GM13976 (cell line): ENCODE measurements around the gene GAB1.

ENCODE experiments used
- DNase-seq: peaks from one replicate; pipeline ENCODE4 v3.0.0; 2012; ENCODE audit warnings: low spot score
- CTCF ChIP-seq: IDR thresholded peaks from 2 replicates; pipeline ENCODE4 v1.5.1; 2012; ENCODE audit warnings: borderline replicate concordance, mild to moderate bottlenecking; ENCODE audit not compliant: insufficient read depth; ENCODE audit errors: extremely low read depth, missing control alignments, control extremely low read depth
- in situ Hi-C: fragments of 300-500 bp; cut with MboI; formaldehyde crosslinking; loops from one replicate; pipeline ENCODE4 v1.12.0; 2022; ENCODE audit warnings: low sequenced_read_pairs, mixed read lengths, inconsistent platforms; ENCODE audit not compliant: unreplicated experiment

GAB1 gene

DNA sequence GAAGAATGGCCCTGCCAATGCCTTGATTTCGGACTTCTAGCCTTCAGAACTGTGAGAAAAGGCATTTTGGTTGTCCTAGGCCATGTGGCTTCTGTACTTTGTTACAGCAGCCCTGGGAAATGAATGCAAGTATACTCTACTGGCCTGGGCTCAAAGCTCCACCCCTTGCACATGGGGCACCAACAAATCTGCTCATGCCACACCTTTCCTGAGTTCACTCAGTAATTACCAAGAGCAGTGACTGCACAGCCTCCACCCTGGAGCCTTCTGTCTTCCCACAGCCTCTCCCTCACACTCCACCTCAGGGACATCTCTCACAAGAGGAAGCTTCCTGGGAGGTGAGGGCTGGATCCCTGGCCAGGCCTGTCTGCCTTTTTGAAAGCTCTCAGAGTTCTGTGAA, 29.1 kb upstream of the GAB1 start:
- DNase-seq = no peak
- no peak for TF ChIP-seq CTCF
- in situ Hi-C loops = no loop called here

DNA sequence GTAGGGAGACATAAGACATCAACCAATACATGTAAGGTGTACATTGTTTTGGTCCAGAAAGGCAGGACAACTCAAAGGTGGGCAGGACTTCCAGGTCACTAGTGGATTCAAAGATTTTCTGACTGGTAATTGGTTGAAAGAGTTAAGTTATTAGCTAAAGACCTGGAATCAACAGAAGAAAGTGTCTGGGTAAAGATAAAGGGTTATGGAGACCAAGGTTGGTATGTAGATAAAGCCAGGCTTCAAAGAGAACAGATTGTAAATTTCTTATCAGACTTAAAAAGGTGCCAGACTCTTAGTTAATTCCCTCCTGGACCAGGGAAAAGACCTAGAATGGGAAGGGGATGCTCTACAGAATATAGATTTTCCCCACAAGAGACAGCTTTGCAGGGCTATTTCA, 28.3 kb upstream of the GAB1 start:
- in situ Hi-C loops = no loop called here
- TF ChIP-seq CTCF = no peak

GRCh38 chr4:143311924-143312323, 24.8 kb upstream of the GAB1 start:
- DNase-seq = no peak
- TF ChIP-seq CTCF = no peak
- in situ Hi-C loops = no loop called here

More for the DNA sequence above, 28.3 kb upstream of the GAB1 start:
- no peak for DNase-seq

- TF ChIP-seq CTCF = no peak
- in situ Hi-C loops = no loop called here
- DNase-seq = no peak
These were observed 23.2 kb upstream of the GAB1 start for GRCh38 chr4:143313521-143313920.

- no peak for DNase-seq
- TF ChIP-seq CTCF = no peak
- in situ Hi-C loops = no loop called here
These were observed 22.7 kb upstream of the GAB1 start for GRCh38 chr4:143313996-143314395.

- in situ Hi-C loops = no loop called here
- TF ChIP-seq CTCF = no peak
- DNase-seq = no peak
These were observed 16.6 kb upstream of the GAB1 start for GRCh38 chr4:143320113-143320512.

GRCh38 chr4:143326735-143327134, 9.9 kb upstream of the GAB1 start:
- in situ Hi-C loops = no loop called here
- no peak for TF ChIP-seq CTCF

More at GRCh38 chr4:143326735-143327134, 9.9 kb upstream of the GAB1 start:
- DNase-seq = no peak
